Tibial nerve (tissue), 4 donors: ENCODE results near the gene PCDHGA12.

Source experiments
- CTCF ChIP-seq, 5 experiments: fragments of 200-600 bp in 3 of 5; fragments of 450-650 bp in 2 of 5; sonication (generic) in 3 of 5; IDR thresholded peaks; one replicate each; pipeline ENCODE4 v1.5.1; 2016 to 2019; ENCODE audit warnings: antibody characterized with exemption in 5 of 5, mild to moderate bottlenecking in 3 of 5, moderate library complexity in 2 of 5
- EP300 ChIP-seq, 2 donors: sonication (generic); formaldehyde crosslinking; IDR thresholded peaks; one replicate each; pipeline ENCODE4 v1.6.1; 2017; ENCODE audit warnings: antibody characterized with exemption in 2 of 2, mild to moderate bottlenecking in 1 of 2
- POLR2A ChIP-seq, 2 donors: fragments of 450-650 bp; IDR thresholded peaks; one replicate each; pipeline ENCODE4 v1.6.1; 2017; ENCODE audit warnings: antibody characterized with exemption in 2 of 2, mild to moderate bottlenecking in 2 of 2, moderate library complexity in 2 of 2

- TF ChIP-seq CTCF (IDR thresholded peaks at IDR 0.05) (no peak), EP300 (IDR thresholded peaks at IDR 0.05) (no peak), POLR2A (IDR thresholded peaks at IDR 0.05) (no peak)
Measured at GRCh38 chr5:141421489-141421855, 8.8 kb upstream of the PCDHGA12 start.
